ENCODE measurements around the gene LRRC8C.

DNA sequence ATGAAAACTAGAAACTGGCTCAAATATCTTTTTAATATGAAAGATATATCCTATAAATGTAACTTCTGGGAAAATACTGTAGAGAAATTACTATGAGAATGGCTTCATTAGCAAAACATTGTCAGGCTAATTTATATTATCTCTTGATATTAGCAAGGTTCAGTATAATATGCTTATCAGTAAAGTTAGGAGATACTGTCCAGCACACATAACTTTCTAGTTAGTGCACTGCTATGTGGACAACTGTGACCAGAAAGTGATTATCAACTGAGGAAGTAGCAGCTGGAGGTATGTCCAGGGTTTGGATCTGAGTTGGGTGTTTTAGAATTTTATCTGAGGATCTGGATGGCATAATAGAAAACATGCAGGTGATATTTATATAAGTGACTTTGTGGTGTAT, 7.5 kb downstream of the LRRC8C start:
- TF ChIP-seq, protein P1, sequence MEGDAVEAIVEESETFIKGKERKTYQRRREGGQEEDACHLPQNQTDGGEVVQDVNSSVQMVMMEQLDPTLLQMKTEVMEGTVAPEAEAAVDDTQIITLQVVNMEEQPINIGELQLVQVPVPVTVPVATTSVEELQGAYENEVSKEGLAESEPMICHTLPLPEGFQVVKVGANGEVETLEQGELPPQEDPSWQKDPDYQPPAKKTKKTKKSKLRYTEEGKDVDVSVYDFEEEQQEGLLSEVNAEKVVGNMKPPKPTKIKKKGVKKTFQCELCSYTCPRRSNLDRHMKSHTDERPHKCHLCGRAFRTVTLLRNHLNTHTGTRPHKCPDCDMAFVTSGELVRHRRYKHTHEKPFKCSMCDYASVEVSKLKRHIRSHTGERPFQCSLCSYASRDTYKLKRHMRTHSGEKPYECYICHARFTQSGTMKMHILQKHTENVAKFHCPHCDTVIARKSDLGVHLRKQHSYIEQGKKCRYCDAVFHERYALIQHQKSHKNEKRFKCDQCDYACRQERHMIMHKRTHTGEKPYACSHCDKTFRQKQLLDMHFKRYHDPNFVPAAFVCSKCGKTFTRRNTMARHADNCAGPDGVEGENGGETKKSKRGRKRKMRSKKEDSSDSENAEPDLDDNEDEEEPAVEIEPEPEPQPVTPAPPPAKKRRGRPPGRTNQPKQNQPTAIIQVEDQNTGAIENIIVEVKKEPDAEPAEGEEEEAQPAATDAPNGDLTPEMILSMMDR (IDR thresholded peaks at IDR 0.05; ENCODE audit: low read depth, low read length, missing input control), result no peak
- TF ChIP-seq, protein P2, sequence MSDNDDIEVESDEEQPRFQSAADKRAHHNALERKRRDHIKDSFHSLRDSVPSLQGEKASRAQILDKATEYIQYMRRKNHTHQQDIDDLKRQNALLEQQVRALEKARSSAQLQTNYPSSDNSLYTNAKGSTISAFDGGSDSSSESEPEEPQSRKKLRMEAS (IDR thresholded peaks at IDR 0.05), result no peak
- TF ChIP-seq, protein P3, sequence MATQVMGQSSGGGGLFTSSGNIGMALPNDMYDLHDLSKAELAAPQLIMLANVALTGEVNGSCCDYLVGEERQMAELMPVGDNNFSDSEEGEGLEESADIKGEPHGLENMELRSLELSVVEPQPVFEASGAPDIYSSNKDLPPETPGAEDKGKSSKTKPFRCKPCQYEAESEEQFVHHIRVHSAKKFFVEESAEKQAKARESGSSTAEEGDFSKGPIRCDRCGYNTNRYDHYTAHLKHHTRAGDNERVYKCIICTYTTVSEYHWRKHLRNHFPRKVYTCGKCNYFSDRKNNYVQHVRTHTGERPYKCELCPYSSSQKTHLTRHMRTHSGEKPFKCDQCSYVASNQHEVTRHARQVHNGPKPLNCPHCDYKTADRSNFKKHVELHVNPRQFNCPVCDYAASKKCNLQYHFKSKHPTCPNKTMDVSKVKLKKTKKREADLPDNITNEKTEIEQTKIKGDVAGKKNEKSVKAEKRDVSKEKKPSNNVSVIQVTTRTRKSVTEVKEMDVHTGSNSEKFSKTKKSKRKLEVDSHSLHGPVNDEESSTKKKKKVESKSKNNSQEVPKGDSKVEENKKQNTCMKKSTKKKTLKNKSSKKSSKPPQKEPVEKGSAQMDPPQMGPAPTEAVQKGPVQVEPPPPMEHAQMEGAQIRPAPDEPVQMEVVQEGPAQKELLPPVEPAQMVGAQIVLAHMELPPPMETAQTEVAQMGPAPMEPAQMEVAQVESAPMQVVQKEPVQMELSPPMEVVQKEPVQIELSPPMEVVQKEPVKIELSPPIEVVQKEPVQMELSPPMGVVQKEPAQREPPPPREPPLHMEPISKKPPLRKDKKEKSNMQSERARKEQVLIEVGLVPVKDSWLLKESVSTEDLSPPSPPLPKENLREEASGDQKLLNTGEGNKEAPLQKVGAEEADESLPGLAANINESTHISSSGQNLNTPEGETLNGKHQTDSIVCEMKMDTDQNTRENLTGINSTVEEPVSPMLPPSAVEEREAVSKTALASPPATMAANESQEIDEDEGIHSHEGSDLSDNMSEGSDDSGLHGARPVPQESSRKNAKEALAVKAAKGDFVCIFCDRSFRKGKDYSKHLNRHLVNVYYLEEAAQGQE (IDR thresholded peaks at IDR 0.05), result no peak
- TF ChIP-seq TAF1 (conservative IDR thresholded peaks at IDR 0.05), result no peak
- no peak for TF ChIP-seq SP1 (IDR thresholded peaks at IDR 0.05)

All from liver (tissue), 3 donors.